Regular cardiac myocyte (primary cell): Measurements from ENCODE around the gene MLST8. TPM values are rescaled to one million over a fixed set of nuclear protein-coding genes. Genes with fewer than 3 reads are reported as not detected.

Experiments used
- total RNA-seq: library from RNA; depleted of rRNA; stranded (reverse); fragments of >200 nt; gene quantifications from 2 replicates; pipeline ENCODE4 v1.2.3, GENCODE V29; 2014

The MLST8 gene
- total RNA-seq = 20.3 and 34.1 TPM in 2 replicates

GRCh38 chr16:2205104-2205966 lies at the start of gene MLST8:
TSS of gene MLST8 (plus strand) at chr16:2205454. CDS start at chr16:2206086, 632 bp downstream.

GRCh38 chr16:2196162-2196980 lies 8.9 kb upstream of the MLST8 start, which contains the start of gene CASKIN1:
TSS of gene CASKIN1 (minus strand) at chr16:2196605. CDS start at chr16:2196432, 173 bp downstream.

GRCh38 chr16:2210386-2211365 lies 5.4 kb downstream of the MLST8 start, which contains the start of gene BRICD5:
TSS of gene BRICD5 (minus strand) at chr16:2210863. CDS start at chr16:2210833, 30 bp downstream.

GRCh38 chr16:2214719-2214968 lies 9.4 kb downstream of the MLST8 start, which contains the start of gene PGP:
TSS of gene PGP (minus strand) at chr16:2214840. CDS start at chr16:2214777, 63 bp downstream.

GRCh38 chr16:2223221-2223941 lies 18.1 kb downstream of the MLST8 start, which contains the start of gene E4F1:
TSS of gene E4F1 (plus strand) at chr16:2223591. CDS start at chr16:2223614, 23 bp downstream.

GRCh38 chr16:2236337-2237101 lies 31.3 kb downstream of the MLST8 start, which contains the start of gene DNASE1L2:
TSS of gene DNASE1L2 (plus strand) at chr16:2236444. CDS start at chr16:2236817, 373 bp downstream.

GRCh38 chr16:2251296-2252111 lies 46.2 kb downstream of the MLST8 start, which contains the start of gene ECI1:
TSS of gene ECI1 (minus strand) at chr16:2251587. CDS start at chr16:2251566, 21 bp downstream.

Other genes starting within 250 kb of the MLST8 start
- 84.0 and 160 TPM in 2 replicates for gene NDUFB10, start 245.9 kb upstream of the MLST8 start, total RNA-seq
- 1,090 and 2,696 TPM in 2 replicates for gene RPS2, start 240.6 kb upstream of the MLST8 start, total RNA-seq
- gene RNF151, start 238.6 kb upstream of the MLST8 start, total RNA-seq = not detected in 2 replicates
- gene TBL3, start 233.4 kb upstream of the MLST8 start, total RNA-seq = 27.1 and 56.0 TPM in 2 replicates
- gene NOXO1, start 224.0 kb upstream of the MLST8 start, total RNA-seq = under 0.01 TPM in 1 of 2 replicates, not detected in the other
- 9.0 and 10.2 TPM in 2 replicates for gene GFER, start 221.3 kb upstream of the MLST8 start, total RNA-seq
- gene SYNGR3, start 215.5 kb upstream of the MLST8 start, total RNA-seq = 2.3 and 2.8 TPM in 2 replicates
- gene ZNF598, start 195.6 kb upstream of the MLST8 start, total RNA-seq = 8.5 and 21.1 TPM in 2 replicates
- gene NPW, start 185.7 kb upstream of the MLST8 start, total RNA-seq = 0.28 and 0.58 TPM in 2 replicates
- 20.6 and 41.8 TPM in 2 replicates for gene NHERF2, start 178.6 kb upstream of the MLST8 start, total RNA-seq
- gene NTHL1, start 157.6 kb upstream of the MLST8 start, total RNA-seq = 20.6 and 28.9 TPM in 2 replicates
- gene TSC2, start 157.5 kb upstream of the MLST8 start, total RNA-seq = 35.9 and 45.7 TPM in 2 replicates
- gene PKD1, start 69.6 kb upstream of the MLST8 start, total RNA-seq = 96.4 and 129 TPM in 2 replicates
- 0.56 and 0.58 TPM in 2 replicates for gene RAB26, start 56.8 kb upstream of the MLST8 start, total RNA-seq
- gene TRAF7, start 49.7 kb upstream of the MLST8 start, total RNA-seq = 33.8 and 44.3 TPM in 2 replicates
- gene CASKIN1, start 8.8 kb upstream of the MLST8 start, total RNA-seq = 0.19 and 0.56 TPM in 2 replicates
- 0.77 and 1.7 TPM in 2 replicates for gene BRICD5, start 5.4 kb downstream of the MLST8 start, total RNA-seq
- gene PGP, start 9.4 kb downstream of the MLST8 start, total RNA-seq = 10.1 and 22.8 TPM in 2 replicates
- gene E4F1, start 18.1 kb downstream of the MLST8 start, total RNA-seq = 28.6 and 35.0 TPM in 2 replicates
- gene DNASE1L2, start 31.0 kb downstream of the MLST8 start, total RNA-seq = 0.56 and 0.58 TPM in 2 replicates
- gene ECI1, start 46.1 kb downstream of the MLST8 start, total RNA-seq = 21.4 and 30.5 TPM in 2 replicates
- 39.2 and 117 TPM in 2 replicates for gene RNPS1, start 62.7 kb downstream of the MLST8 start, total RNA-seq
- 2.1 and 2.8 TPM in 2 replicates for gene ABCA3, start 135.3 kb downstream of the MLST8 start, total RNA-seq
- gene CCNF, start 224.0 kb downstream of the MLST8 start, total RNA-seq = 4.2 and 37.0 TPM in 2 replicates